HEK293T (cell line): ENCODE measurements around the gene CMTM4.

Source experiments
- BHLHE40 ChIP-seq: fragments of 450-650 bp; IDR thresholded peaks from 2 replicates; pipeline ENCODE4 v1.6.1; 2016; ENCODE audit warnings: mild to moderate bottlenecking, moderate library complexity, borderline replicate concordance
- HDGF ChIP-seq: fragments of 450-650 bp; IDR thresholded peaks from 2 replicates; pipeline ENCODE4 v1.6.1; 2017; ENCODE audit warnings: antibody characterized with exemption, borderline replicate concordance
- PKNOX1 ChIP-seq: fragments of 450-650 bp; IDR thresholded peaks from 2 replicates; pipeline ENCODE4 v1.6.1; 2016
- SP1 ChIP-seq: fragments of 450-650 bp; IDR thresholded peaks from 2 replicates; pipeline ENCODE4 v1.6.1; 2017
- SUZ12 ChIP-seq: fragments of 450-650 bp; IDR thresholded peaks from 2 replicates; pipeline ENCODE4 v1.6.1; 2016; ENCODE audit warnings: mild to moderate bottlenecking

GRCh38 chr16:66629856-66630255 is 66.7 kb downstream of the CMTM4 start:
- TF ChIP-seq PKNOX1 (no peak), SP1 (no peak), BHLHE40 (no peak), SUZ12 (no peak), HDGF (no peak)
